ACC112 (cell line): ENCODE measurements around the gene TTC5.

Experiments used
- H2AFZ ChIP-seq: fragments of 200-600 bp; sonication (generic); one replicate; pipeline ENCODE4 v1.6.0; 2017; ENCODE audit warnings: antibody characterized with exemption, low read length; ENCODE audit not compliant: unreplicated experiment
- H3K27ac ChIP-seq: fragments of 200-600 bp; sonication (generic); 2 replicates; pipeline ENCODE4 v1.5.1; 2014; ENCODE audit warnings: low read depth, mild to moderate bottlenecking, antibody characterized with exemption, low read length, moderate library complexity
- H3K27me3 ChIP-seq: fragments of 200-600 bp; sonication (generic); 2 replicates; pipeline ENCODE4 v1.6.1; 2014; ENCODE audit warnings: mild to moderate bottlenecking, antibody characterized with exemption, low read length, moderate library complexity, mixed read lengths; ENCODE audit not compliant: insufficient read depth
- H3K36me3 ChIP-seq: fragments of 200-600 bp; sonication (generic); 2 replicates; pipeline ENCODE4 v1.6.1; 2016; ENCODE audit warnings: mild to moderate bottlenecking, antibody characterized with exemption, low read length, moderate library complexity, mixed read lengths; ENCODE audit not compliant: insufficient read depth
- H3K4me1 ChIP-seq: fragments of 200-600 bp; sonication (generic); one replicate; pipeline ENCODE4 v1.6.1; 2016; ENCODE audit warnings: low read length, mixed read lengths; ENCODE audit not compliant: insufficient read depth, unreplicated experiment, control insufficient read depth
- H3K4me3 ChIP-seq: fragments of 200-600 bp; sonication (generic); 2 replicates; pipeline ENCODE4 v1.5.1; 2014; ENCODE audit warnings: mild to moderate bottlenecking, low read depth, low read length
- H3K79me2 ChIP-seq: fragments of 200-600 bp; sonication (generic); one replicate; pipeline ENCODE4 v1.6.0; 2016; ENCODE audit warnings: low read length; ENCODE audit not compliant: control insufficient read depth, unreplicated experiment, insufficient read depth

Gene TTC5

GRCh38 chr14:20247646-20248246, 58.0 kb downstream of the TTC5 start:
- Histone ChIP-seq H3K27me3 (no peaks in the 10 kb centered on the region), H3K4me3 (no peak overlapping the region), H3K79me2 (no peaks in the 10 kb centered on the region), H3K4me1 (no peaks in the 10 kb centered on the region), H3K36me3 (no peaks in the 10 kb centered on the region), H3K27ac (no peak overlapping the region), H2AFZ (no peak overlapping the region)
